IPS-18c (cell line): ENCODE data around the gene TNNI3.
"Not testable (repeated sequence)": the region's sequence is repeated elsewhere in the genome, so short reads cannot be mapped to it uniquely, and the experiment has no call there.

Experiments used
- H3K4me3 ChIP-seq: 2 replicates; pipeline ENCODE4 v1.7.0; 2013; ENCODE audit warnings: low read depth, mild to moderate bottlenecking, low read length, moderate library complexity; ENCODE audit not compliant: insufficient read depth
- H3K9me3 ChIP-seq: one replicate; pipeline ENCODE4 v1.6.1; 2013; ENCODE audit warnings: mild to moderate bottlenecking, low read length, moderate library complexity; ENCODE audit not compliant: control insufficient read depth, insufficient read depth

The TNNI3 gene

DNA sequence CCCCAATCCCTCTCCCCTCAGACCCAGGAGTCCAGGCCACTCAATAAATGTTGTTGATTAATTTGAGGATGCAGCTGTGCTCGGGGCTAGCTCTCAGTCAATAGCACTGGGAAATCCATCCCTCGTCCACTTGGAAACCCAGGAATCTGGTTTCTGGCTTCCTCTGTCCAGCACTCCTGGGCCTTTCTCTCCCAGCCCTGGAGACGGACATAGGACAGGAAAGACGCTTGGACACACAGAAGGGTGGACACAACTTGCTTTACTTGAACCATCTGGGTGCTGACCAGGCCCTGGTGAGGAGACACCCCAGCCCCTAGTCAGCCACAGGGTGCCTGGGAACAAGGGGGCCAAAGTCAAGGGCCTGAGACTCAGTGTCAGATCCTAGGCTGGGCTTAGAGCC is 891 bp upstream of the TNNI3 start:
- H3K9me3 ChIP-seq: no peaks in the 10 kb centered on the region
- no peak overlapping the region for H3K4me3 ChIP-seq

DNA sequence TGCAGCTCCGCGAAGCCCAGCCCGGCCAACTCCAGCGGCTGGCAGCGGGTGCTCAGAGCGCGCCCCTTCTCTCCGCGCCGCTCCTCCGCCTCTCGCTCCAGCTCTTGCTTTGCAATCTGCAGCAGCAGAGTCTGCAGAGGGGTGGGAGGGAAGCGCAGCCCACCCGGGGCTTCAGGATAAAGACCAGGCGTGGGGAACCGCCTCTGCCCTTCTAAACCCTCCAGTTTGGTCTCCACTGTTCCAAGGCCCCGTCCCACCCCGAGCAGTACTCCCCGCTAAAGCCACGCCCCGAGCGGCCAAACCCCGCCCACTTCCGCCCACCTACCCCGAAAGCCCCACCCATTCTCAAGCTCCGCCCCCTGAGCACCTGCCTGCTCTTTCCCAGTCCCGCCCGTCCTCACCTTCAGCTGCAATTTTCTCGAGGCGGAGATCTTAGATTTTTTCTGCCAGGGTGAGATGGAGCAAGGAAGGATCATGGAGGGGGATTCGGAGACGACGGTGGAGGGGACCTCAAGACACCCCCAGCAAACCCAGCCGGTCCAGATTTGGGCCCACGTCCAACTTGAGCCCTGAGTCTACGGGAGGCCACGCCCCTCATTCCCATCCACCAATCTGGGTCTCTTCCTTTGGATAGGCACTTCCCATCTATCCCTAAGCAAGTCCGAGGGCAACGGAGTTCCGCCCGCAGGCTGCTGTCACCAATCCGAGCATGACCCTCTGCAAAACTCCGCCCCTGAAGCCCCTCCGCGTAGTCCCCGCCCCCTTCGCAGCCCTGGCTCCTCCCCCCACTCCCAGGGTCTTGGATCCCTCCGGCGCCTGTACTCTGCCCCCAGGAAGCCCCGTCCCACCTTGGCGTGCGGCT is 1.1 kb downstream of the TNNI3 start:
- peak overlapping the region; percentile 72 for H3K4me3 ChIP-seq
- H3K9me3 ChIP-seq: no peaks in the 10 kb centered on the region

DNA sequence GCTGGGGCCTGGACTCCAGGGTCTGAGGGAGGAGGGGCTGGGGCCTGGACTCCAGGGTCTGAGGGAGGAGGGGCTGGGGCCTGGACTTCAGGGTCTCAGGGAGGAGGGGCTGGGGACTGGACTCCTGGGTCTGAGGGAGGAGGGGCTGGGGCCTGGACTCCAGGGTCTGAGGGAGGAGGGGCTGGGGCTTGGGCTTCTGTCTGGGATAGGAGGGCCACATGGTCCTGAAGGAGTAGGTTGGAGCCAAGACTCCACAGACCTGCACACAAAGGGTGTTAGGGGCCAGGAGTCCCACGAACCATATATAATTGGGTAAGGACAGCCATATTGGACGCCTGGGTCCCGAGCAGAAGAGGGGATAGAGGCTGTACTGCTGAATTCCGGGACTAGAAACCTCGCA is 1.7 kb downstream of the TNNI3 start:
- H3K9me3 ChIP-seq: not testable (repeated sequence)
- peak overlapping the region; percentile 72 for H3K4me3 ChIP-seq

DNA sequence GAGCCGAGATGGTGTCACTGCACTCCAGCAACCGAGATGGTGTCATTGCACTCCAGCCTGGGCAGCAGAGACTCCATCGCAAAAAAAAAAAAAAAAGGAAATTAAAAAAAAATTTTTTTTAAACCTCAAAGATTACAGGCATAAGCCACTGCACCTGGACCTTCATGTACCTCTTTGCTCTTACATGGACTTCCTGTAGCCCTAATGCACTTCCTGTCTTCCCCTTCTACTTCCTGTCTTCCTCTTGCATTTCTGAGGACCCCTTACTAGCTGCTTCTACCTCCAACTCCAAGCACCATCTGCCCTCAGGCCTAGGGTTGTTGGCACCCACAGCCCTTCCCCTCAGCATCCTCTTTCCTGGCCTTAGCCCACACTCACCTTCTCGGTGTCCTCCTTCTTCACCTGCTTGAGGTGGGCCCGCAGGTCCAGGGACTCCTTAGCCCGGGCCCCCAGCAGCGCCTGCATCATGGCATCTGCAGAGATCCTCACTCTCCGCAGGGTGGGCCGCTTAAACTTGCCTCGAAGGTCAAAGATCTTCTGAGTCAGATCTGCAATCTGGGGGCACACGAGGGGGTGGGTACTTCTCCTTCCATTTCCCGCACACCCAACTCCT is 3.8 kb downstream of the TNNI3 start:
- Histone ChIP-seq H3K4me3 (no peak overlapping the region), H3K9me3 (no peaks in the 10 kb centered on the region)

DNA sequence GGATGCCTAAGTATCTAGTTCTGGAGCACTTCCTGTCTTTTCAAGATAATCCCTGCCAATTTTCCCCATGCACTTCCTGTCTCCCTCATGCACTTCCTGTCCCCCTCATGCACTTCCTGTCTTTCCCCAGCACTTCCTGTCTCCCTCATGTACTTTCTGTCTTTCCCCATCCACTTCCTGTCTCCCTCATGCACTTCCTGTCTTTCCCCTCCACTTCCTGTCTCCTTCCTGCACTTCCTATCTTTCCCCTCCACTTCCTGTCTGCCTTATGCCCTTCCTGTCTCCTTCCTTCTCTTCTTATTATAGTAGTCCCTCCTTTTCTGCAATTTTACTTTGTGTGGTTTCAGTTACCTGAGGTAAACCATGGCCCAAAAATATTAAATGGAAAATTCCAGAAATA is 5.5 kb downstream of the TNNI3 start:
- Histone ChIP-seq H3K4me3 (no peak overlapping the region), H3K9me3 (no peaks in the 10 kb centered on the region)

DNA sequence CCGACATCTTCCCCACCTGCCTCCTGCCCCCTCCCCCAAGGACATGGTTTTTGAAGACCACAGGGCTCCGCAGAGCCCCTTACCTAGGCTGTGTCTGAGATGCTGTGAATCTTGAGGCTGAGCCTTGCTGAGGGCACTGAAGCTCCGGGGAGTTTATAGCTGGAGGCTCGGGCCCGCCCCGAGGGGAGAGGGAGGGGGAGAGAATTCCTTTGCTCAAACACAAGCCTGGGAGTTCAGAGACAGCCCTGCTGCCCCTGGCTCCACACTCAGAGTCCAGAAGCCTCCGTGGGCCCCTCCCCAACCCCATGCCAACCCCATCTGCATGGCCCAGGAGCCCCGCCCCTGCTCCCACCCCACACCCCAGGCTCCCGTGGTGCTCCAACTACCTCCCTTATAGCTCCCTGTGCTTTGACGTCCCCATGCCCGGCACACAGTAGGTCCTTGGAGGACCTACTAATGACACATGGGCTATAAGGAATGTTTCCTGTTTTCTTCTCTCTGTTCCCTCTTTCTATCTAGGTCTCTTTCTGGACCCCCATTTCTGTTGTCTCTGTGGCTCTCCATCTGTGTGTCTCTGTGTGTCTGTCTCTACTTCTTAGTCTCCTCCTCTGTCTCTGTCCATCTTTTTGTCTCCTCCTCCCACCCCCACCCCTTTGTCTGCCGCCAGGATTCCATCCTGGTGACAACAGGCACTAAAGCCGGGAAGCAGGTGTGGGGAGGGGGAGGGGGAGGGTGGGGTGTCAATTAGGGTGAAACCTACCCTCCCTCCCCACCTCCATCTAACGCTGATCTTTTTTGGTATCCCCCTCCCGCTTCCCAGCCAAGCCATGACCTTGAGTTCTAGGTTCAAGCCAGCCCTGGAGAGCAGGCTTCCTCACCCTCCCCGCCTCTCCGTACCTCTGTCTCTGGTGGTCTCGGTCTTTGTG is 8.2 kb downstream of the TNNI3 start, which contains the start of gene TNNT1:
Gene TNNT1 (minus strand): TSS at position 129 of the 926 bp plus-strand sequence. CDS start 2,049 bp downstream, outside the sequence.
- Histone ChIP-seq H3K4me3 (peak within 1 kb of the TSS; percentile 32; the same call in 1 of the 2 replicates), H3K9me3 (no peaks in the 10 kb centered on the region)

DNA sequence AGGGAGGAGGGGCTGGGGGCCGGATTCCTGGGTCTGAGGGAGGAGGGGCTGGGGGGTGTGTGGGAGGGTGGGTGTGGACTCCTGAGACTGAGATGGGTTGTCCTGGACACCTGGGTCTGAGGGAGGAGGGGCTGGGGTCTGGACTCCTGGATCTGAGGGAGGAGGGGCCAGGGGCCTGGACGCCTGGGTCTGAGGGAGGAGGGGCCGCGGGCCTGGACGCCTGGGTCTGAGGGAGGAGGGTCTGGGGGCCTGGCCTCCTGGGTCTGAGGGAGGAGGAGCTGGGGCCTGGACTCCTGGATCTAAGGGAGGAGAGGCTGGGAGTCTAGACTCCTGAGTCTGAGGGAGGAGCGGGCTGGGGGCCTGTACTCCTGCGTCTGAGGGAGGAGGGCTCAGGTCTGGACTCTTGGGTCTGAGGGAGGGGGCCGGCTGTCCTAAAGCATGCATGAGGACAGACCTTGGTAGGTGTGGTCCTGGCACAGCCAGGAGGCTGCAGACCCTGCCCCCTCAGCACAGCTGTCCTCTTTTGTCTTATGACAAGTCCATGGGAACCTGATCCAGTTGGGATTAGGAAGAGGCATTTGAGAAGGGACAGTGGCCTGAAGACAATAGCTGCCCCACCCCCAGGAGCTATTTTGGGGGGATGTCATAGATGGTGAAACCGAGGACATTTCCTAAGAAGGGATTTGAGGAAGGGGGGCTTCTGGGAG is 9.8 kb downstream of the TNNI3 start:
- H3K4me3 ChIP-seq: no peak overlapping the region; the same call in 1 of the 2 replicates
- no peaks in the 10 kb centered on the region for H3K9me3 ChIP-seq

DNA sequence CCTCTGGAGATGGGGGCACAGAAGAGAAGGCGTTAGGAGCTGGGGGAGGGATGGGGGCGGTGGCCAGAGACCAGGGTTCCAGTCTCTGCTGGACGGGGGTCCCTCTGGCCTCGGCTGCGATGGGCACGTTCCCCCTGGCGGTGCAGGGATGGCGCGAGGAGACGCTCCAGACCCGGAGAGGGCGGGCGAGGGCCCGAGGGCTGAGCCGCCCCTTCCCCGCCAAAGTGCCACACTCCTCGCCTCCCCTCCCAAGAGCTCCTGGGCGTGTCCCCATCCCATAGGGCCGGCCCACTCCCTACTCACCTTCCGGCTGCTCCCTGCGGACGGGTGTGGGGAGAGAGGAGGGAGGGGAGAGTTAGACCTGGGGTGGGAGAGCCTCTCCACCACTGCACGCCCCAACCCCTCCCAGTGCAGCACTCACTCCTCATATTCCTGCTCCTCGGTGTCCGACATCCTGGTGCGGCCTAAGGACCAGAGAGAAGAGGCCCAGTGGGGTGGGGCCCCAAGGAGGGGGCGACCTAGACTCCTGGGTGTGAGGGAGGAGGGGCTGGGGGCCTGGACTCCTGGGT is 10.7 kb downstream of the TNNI3 start:
- H3K4me3 ChIP-seq: peak overlapping the region; percentile 65

DNA sequence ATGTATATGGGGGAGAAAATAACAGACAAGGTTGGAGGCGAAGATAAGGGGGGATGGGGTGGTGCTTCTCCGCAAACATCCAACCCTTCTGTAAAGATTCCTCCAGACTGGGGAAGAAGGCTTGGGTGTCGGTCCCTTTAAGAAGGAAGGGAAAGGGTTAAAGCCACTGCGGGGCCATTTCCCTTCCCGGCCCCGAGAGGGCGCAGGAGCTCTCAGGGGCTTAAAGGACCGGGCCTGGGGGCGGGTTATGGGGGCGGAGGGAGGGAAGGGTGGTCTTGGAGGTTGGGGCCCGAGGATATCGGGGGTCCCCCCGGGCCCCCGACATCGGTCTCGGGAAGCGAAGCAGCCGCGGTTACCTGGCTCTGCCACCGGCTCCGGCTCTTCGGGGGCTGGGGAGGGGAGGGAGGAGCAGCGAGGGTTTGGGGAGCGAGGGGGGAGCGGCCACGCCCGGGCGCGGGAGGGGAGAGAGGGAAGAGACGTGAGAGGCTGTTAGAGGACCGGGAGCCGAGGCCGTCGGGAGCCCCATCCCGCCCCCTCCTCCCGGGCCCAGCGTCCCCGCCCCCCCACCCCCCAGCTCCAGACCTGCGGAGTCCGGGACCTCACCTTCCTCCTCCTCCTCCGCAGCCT is 11.3 kb downstream of the TNNI3 start:
- peak overlapping the region; percentile 65 for H3K4me3 ChIP-seq

More for the DNA sequence above, 10.7 kb downstream of the TNNI3 start:
- H3K9me3 ChIP-seq: no peaks in the 10 kb centered on the region

DNA sequence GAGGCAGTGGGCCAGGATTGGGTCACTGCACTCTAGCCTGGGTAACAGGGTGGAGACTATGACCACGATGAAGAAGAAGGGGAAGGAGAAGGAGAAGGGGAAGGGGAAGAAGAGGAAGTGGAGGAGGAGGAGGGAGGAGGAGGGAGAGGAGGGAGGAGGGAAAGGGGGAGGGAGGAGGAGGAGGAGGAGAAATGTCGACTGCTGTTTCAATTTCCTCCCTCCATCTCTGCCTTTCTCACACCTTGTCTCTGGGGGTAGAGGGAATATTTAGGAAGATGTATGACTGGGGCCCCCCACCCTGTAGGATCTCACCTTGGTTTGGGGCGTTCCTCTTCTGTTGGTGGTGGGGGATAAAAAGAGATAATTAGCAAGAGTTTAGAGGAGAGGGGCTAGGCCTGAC is 12.3 kb downstream of the TNNI3 start:
- Histone ChIP-seq H3K9me3 (no peaks in the 10 kb centered on the region), H3K4me3 (no peak overlapping the region)

More for the DNA sequence above, 11.3 kb downstream of the TNNI3 start:
- H3K9me3 ChIP-seq: no peaks in the 10 kb centered on the region

DNA sequence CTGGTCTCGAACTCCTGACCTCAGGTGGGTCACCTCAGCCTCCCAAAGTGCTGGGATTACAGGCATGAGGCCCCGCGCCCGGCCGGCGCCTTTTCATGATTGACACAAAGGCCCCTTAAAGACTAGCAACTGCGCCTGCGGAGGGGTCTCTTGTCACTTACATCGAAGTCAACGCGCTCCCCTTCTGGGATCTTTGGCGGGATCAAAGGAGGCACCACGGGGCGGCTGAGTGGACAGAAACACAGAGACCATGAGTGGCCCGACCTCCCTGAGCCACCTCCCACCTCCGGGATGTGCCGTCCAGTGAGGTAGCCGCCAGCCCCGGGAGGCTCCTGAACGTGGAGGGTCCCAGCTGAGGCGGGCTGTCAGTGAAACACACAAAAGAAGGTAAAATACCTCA is 15.8 kb downstream of the TNNI3 start:
- no peaks in the 10 kb centered on the region for H3K9me3 ChIP-seq
- H3K4me3 ChIP-seq: no peak overlapping the region; the same call in 1 of the 2 replicates

DNA sequence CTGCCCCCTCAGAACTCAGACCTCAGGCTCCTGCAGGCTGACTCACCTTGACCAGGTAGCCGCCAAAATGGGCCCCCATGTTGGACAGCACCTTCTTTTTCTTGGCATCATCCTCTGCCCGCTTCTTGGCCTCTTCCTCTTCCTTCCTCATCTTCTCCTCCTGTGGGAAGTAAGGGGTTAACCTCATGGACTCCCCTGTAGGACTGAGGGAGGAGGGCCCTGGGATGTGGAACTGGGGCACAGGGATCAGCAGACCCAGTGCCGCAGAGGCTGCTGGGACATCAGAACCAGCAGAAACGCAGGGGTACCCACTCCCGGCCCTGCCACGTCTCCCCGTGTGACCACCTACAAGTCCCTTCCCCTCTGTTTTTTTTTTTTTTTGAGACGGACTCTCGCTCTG is 19.6 kb downstream of the TNNI3 start:
- no peaks in the 10 kb centered on the region for H3K9me3 ChIP-seq
- no peak overlapping the region for H3K4me3 ChIP-seq

DNA sequence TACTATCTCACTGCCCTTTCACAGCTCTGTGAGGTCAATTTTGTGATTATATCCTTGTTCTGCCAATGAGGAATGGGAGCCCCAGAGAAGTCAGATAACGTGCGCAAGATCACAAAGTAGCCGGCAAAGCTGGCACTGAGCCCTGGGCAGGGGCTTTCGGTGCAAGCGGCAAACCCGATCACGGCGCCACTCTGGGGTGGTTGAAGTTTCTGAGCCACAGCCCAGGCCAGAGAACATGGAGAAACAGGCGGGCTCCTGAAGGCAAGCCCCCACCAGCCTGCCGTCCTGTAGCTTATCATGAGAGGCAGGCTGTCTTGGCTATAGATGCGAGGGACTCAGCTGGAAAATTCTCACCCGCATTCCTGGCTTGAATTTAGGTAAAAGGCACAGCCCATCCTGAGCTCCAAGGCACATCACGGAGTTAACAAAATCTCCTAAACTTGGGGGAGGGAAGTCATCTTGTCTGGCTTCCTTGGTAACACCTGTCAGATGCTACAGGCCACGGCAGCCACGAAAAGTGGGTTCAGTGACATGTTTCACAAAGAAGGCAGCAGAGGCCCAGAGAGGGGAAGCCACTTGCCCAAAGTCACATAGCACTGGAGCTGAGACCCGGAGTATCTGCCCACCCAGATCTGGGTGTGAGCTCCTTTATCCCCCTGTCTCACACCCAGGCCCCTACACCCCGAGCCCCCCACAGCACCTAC is 21.0 kb downstream of the TNNI3 start:
- H3K9me3 ChIP-seq: no peaks in the 10 kb centered on the region
- H3K4me3 ChIP-seq: no peak overlapping the region

DNA sequence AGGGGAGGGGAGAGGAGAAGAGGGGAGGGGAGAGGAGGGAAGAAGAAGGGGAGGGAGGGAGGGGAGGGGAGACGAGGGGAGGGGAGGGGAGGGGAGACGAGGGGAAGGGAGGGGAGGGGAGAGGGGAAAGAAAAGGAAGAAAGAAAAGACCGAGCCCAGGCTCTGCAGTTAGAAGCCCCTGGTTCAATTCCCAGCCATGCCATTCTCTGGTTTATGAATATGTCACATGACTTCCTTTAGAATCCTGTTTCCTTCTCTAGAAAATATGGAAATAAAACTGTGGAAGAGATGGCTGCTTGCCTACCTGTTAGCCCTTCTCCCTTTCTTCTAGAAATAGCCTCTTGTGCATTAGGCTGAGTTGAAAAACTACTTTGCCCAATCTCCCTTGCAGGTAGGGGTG is 22.8 kb downstream of the TNNI3 start:
- no peak overlapping the region for H3K4me3 ChIP-seq

DNA sequence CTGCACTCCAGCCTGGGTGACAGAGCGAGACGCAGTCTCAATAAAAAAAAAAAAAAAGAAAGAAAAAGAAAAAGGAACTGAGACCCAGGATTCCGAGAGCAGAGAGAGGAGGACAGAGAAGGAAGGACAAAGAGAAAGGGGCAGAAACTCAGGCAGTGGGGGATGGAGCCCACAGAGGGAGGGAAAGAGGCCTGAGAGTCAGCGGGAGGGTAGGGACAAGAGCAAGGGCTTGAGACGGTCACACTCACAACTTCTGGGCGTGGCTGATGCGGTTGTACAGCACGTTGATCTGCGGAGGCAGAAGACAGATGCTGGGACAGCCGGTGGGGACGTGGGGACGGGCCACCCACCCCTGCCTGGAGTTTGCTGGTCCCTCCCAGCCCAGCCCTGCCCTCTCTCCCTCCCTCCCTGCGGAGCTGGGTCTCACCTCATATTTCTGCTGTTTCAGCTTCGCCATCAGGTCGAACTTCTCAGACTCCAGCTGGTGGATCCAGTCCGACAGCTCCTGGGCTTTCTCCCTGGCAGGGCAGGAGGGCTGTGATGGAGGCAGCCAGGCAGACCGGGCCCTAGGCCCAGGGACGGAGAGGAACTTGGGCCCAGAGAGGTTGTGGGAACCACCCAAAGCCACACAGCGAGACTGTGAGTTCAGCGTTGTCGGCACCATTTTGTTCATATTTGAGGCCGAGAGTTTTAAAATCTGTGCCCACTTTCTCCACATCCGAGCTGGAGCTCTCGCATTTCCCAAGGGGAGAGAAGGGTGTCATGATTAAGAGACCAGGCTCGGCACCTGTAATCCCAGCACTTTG is 23.7 kb downstream of the TNNI3 start:
- no peaks in the 10 kb centered on the region for H3K9me3 ChIP-seq
- no peak overlapping the region for H3K4me3 ChIP-seq

More for the DNA sequence above, 22.8 kb downstream of the TNNI3 start:
- no peaks in the 10 kb centered on the region for H3K9me3 ChIP-seq
